Loucy (cell line): ENCODE data around the gene WIPF2.

Experiments
- H2AFZ ChIP-seq: fragments of 200-600 bp; sonication (generic); 2 replicates; pipeline ENCODE4 v1.6.0; 2016; ENCODE audit warnings: antibody characterized with exemption, mild to moderate bottlenecking, low read length, moderate library complexity
- H3F3A ChIP-seq: fragments of 200-600 bp; 2 replicates; pipeline ENCODE4 v1.6.0; 2016; ENCODE audit warnings: antibody characterized with exemption, low read depth, mild to moderate bottlenecking
- H3K27me3 ChIP-seq: fragments of 200-600 bp; sonication (generic); 2 replicates; pipeline ENCODE4 v1.6.1; 2014; ENCODE audit warnings: low read length, mild to moderate bottlenecking; ENCODE audit not compliant: insufficient read depth, poor library complexity, severe bottlenecking
- H3K36me3 ChIP-seq: fragments of 200-600 bp; sonication (generic); 2 replicates; pipeline ENCODE4 v1.6.1; 2016; ENCODE audit warnings: low read length; ENCODE audit not compliant: insufficient read depth
- H3K4me1 ChIP-seq: fragments of 200-600 bp; sonication (generic); 2 replicates; pipeline ENCODE4 v1.5.1; 2014; ENCODE audit warnings: low read length, mild to moderate bottlenecking; ENCODE audit not compliant: insufficient read depth, poor library complexity, severe bottlenecking
- H3K4me2 ChIP-seq: fragments of 200-600 bp; sonication (generic); 2 replicates; pipeline ENCODE4 v1.6.0; 2014; ENCODE audit warnings: antibody characterized with exemption, low read length, low read depth, mild to moderate bottlenecking; ENCODE audit not compliant: poor library complexity, severe bottlenecking
- H3K4me3 ChIP-seq: fragments of 200-600 bp; sonication (generic); 2 replicates; pipeline ENCODE4 v1.5.1; 2014; ENCODE audit warnings: low read length, mild to moderate bottlenecking, mixed read lengths; ENCODE audit not compliant: poor library complexity, severe bottlenecking
- H3K79me2 ChIP-seq: fragments of 200-600 bp; sonication (generic); 2 replicates; pipeline ENCODE4 v1.6.1; 2014; ENCODE audit warnings: low read length; ENCODE audit not compliant: insufficient read depth
- H3K9ac ChIP-seq: fragments of 200-600 bp; sonication (generic); 2 replicates; pipeline ENCODE4 v1.6.0; 2014; ENCODE audit warnings: mild to moderate bottlenecking, low read depth, low read length, moderate library complexity; ENCODE audit not compliant: poor library complexity, severe bottlenecking
- H3K9me2 ChIP-seq: fragments of 200-600 bp; sonication (generic); replicated peaks from 2 replicates; pipeline ENCODE4 v1.6.1; 2016; ENCODE audit warnings: low read depth, low read length, mixed read lengths
- H3K9me3 ChIP-seq: fragments of 200-600 bp; sonication (generic); 2 replicates; pipeline ENCODE4 v1.6.1; 2014; ENCODE audit warnings: mild to moderate bottlenecking, antibody characterized with exemption, low read length, low read depth; ENCODE audit not compliant: insufficient read depth
- H4K20me1 ChIP-seq: fragments of 200-600 bp; sonication (generic); 2 replicates; pipeline ENCODE4 v1.6.0; 2014; ENCODE audit warnings: antibody characterized with exemption, low read length, mild to moderate bottlenecking; ENCODE audit not compliant: insufficient read depth, poor library complexity, severe bottlenecking
- CTCF ChIP-seq: fragments of 200-600 bp; sonication (generic); conservative IDR thresholded peaks from 2 replicates; pipeline ENCODE4 v1.5.1; 2014; ENCODE audit warnings: mild to moderate bottlenecking, antibody characterized with exemption, low read length
- EZH2phosphoT487 ChIP-seq: fragments of 200-600 bp; IDR thresholded peaks from 2 replicates; pipeline ENCODE4 v1.6.1; 2018; ENCODE audit warnings: antibody characterized with exemption, mild to moderate bottlenecking, moderate library complexity, borderline replicate concordance

Gene WIPF2

GRCh38 chr17:40187238-40187637, 31.9 kb upstream of the WIPF2 start:
- TF ChIP-seq EZH2phosphoT487 (no peak), CTCF (no peak)

GRCh38 chr17:40188694-40189093, 30.4 kb upstream of the WIPF2 start:
- Histone ChIP-seq H2AFZ (no peak overlapping the region), H3K4me3 (no peak overlapping the region), H3K9me3 (no peaks in the 10 kb centered on the region), H3K27me3 (no peaks in the 10 kb centered on the region), H3K79me2 (no peaks in the 10 kb centered on the region), H4K20me1 (no peaks in the 10 kb centered on the region), H3K4me1 (peaks cover 18% of the 10 kb centered on the region), H3K9me2 (no peaks in the 10 kb centered on the region), H3K4me2 (no peak overlapping the region), H3K36me3 (no peaks in the 10 kb centered on the region), H3F3A (no peaks in the 10 kb centered on the region), H3K9ac (no peak overlapping the region)
- TF ChIP-seq EZH2phosphoT487 (no peak), CTCF (no peak)

More at GRCh38 chr17:40187238-40187637, 31.9 kb upstream of the WIPF2 start:
- no peaks in the 10 kb centered on the region for H3K36me3 ChIP-seq
- no peaks in the 10 kb centered on the region for H3K27me3 ChIP-seq
- H3F3A ChIP-seq, result no peaks in the 10 kb centered on the region
- H4K20me1 ChIP-seq, result no peaks in the 10 kb centered on the region
- H3K9me3 ChIP-seq, result no peaks in the 10 kb centered on the region
- H2AFZ ChIP-seq, result no peak overlapping the region
- H3K9ac ChIP-seq, result no peak overlapping the region
- H3K79me2 ChIP-seq, result no peaks in the 10 kb centered on the region
- H3K4me1 ChIP-seq, result peaks cover 13% of the 10 kb centered on the region
- no peaks in the 10 kb centered on the region for H3K9me2 ChIP-seq
- no peak overlapping the region for H3K4me2 ChIP-seq
- no peak overlapping the region for H3K4me3 ChIP-seq

GRCh38 chr17:40190197-40191021, 28.7 kb upstream of the WIPF2 start:
- no peaks in the 10 kb centered on the region for H3K9me3 ChIP-seq
- no peaks in the 10 kb centered on the region for H3K27me3 ChIP-seq
- no peak for TF ChIP-seq EZH2phosphoT487
- TF ChIP-seq CTCF, result peak; percentile 80
- H2AFZ ChIP-seq, result peak overlapping the region; percentile 92
- H3K4me2 ChIP-seq, result peak overlapping the region; percentile 77
- no peaks in the 10 kb centered on the region for H3K9me2 ChIP-seq
- peak overlapping the region; percentile 77 for H3K4me3 ChIP-seq
- no peaks in the 10 kb centered on the region for H3K36me3 ChIP-seq
- no peaks in the 10 kb centered on the region for H3F3A ChIP-seq
- H3K9ac ChIP-seq, result peak overlapping the region; percentile 84
- H3K79me2 ChIP-seq, result no peaks in the 10 kb centered on the region
- no peaks in the 10 kb centered on the region for H4K20me1 ChIP-seq
- peaks cover 27% of the 10 kb centered on the region for H3K4me1 ChIP-seq
